GM21367 (cell line): ENCODE measurements around the gene RAD51.
A peak's percentile ranks its signal among the peaks of the same experiment; 100 is the strongest.

Experiments used
- ATAC-seq: cut with Tn5 transposase; IDR thresholded peaks from one replicate; pipeline ENCODE4 v1.9.1; 2021; ENCODE audit not compliant: unreplicated experiment

Gene RAD51

DNA sequence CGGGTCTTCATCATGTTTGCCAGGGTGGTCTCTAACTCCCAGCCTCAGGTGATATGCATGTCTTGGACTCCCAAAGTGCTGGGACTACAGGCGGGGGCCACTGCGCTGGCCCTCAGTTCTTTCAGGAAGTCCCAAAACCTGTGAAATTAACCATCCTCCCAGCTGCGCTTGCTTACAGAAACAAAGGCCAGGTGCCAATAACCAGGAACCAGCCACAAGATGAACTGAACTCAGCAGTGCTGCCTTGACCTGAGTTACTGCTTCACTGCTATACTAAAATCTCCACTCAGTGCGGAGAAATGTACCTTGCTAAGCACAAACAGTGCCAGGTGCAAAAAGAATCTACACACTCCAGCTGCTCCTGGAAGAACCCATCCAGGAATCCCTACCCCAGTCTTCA lies 65.0 kb downstream of the RAD51 start:
- ATAC-seq, result no peak

DNA sequence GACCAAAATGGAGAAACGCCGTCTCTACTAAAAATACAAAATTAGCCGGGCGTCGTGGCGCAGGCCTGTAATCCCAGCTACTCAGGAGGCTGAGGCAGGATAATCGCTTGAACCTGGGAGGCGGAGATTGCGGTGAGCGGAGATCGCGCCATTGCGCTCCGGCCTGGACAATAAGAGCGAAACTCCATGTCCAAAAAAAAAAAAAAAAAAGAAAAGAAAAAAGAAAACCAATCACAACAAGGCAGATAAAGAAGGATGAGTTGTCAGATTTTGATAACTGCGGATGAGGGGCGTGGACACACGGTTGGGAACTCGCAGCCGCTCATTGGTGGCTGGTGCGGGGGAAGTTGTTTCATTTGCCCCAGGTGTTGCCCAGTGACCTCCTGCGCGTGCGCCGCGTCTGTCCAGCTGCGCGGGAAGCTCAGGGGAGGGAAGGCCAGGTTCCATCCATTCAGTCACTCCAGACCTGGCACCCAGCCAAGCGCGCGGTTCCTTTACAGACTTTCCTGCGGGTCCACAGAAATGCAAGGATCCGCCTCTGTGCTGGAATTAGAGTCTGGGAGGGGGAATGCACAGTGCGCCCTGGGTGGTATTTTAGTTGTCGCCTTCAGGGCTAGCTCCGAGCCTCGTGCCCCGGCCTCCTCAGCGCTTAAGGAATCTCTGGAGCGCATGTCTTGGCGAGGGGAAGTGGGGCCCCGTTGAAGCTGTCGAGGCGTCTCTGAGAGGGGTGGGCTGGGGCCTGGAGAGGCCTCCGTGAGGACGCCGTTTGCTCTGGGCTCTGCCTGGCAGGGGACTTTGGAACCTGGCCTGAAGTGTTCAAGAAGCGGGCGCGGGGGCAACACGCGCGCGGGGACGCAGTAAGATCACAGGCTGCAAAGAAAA lies 68.2 kb downstream of the RAD51 start:
- ATAC-seq, result no peak

DNA sequence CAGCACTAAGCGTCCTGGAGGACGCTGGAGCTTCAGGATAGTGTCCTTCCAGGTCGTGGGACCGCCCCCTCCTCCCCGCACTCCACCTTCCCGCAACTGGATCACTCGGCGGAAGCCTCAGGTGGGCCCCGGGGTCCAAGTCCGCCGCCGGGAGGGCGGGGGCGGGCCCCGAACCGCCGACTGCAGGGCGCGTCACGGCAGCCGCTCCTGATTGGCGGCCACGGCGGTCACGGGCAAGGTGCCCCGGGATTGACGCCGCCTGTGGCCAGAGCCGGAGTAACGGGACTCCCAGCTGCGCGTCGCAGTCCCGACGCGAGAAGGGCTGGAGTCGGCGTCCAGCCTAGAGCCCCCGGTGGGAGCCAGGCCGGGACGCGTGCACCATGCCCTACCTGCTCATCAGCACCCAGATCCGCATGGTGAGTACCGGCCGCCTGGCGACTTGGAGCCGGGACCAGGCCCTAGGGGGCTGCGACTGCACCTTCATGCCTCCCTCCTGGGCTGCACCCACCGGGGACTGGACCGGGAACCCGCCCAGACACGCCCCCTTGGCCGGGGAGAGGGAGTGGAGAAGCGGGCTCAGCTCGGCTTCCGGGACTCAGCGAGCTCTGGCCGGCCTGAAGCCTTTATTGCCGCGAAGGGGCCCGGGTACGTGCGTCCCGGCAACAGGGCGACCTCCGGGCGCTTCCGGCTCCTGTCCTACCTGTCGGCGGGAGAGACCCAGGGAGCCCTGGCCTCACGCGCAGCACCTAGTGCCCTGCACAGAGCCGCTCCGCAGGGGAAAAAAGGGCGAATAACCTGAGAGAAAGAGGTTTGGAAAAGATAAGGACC lies 69.0 kb downstream of the RAD51 start, which contains the start of gene GCHFR:
Gene GCHFR (plus strand): TSS at position 268 of the 828 bp plus-strand sequence. CDS start 113 bp downstream, at position 381.
- peak; percentile 49 for ATAC-seq

DNA sequence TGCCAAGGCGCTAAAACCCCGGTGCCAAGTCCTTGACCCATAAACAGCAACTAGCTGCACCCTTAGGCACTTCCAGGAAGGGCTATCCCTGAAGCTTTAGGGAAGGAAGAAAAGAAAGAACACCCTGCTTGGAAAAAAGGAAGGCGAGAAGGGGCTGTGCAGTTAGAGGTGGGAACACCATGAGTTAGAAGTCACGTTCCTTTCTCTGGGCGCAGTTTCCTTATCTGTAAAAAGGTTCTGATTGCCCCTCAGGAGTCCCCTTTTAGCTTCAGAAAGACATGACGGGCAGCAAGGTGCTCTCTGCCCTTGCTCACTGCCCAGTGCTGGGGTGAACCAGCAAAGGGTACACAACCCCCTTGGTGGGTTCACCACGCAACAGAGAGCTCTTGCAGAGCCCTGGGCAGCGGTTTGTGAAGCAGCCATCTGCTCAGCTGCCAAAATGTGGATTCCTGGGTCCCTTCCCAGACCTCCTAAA lies 69.7 kb downstream of the RAD51 start:
- ATAC-seq, result no peak

DNA sequence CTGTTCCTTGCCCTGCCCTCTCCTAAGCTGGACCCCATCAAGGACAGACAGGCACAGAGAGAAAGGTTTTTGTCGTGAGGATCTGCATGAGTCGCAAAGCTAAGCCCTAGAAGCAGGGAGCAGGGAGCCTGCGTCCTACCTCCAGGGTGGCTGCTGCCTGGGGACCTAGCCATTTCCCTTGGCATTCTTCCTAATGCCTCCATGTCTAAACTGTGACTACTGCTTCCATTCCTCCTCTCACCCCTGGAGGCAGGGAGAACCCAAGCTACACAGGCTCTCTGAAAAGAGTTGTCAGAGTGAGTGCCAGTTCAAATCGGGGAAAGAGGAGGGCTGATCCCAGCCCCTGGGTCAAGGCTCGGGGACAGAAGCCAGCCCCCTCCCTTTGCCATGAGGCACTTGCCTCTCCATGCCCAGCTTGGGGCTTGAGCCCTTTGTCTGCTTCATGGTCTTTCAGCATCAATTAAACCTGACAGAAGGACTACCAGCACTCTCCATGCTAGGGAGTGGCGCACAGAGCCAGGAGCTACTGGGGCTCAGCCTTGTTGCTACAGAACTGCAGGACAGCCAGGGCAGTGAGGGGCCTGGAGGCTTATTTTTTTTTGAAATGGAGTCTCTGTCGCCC lies 71.3 kb downstream of the RAD51 start:
- ATAC-seq, result no peak

DNA sequence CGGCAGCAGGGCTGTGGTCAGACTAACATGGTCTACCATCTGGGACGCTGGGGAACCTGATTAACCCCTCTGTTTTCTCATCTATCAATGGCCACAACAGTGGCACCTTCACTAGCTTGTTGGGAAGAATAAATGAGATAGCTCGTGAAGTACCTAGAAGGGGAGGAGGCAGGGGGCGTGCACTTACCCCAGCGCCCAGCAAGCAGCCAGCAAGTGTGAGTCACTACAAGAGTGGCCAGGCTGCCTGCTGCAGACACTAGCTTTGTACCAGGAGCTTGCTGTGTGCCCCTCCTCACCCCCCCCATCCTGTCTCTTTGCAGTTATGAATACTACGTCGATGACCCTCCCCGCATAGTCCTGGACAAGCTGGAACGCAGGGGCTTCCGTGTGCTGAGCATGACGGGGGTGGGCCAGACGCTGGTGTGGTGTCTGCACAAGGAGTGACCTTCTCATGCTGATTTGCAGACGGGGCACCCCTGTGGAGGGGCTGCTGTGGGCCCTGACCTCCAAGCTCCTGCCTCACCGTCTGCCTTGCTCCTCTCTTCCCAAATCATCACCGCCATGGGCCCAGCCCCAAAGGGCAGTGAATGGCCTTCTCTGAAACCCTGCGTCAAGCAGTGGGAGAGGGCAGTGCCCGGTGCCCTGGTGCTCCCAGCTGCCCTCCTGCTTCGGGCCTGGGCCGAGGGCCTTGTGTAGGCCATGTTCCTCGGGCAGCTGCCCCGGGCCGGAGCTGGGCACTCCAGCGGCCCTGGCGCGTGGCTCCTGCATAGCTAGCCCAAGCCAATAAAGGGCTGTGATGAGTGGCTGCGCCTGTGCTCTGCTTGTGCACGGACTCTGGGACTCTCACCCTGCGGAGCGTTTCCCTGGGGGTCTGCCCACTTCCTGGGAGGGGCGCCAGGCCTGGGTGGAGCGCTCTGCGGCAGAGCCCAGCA lies 72.2 kb downstream of the RAD51 start:
- no peak for ATAC-seq

DNA sequence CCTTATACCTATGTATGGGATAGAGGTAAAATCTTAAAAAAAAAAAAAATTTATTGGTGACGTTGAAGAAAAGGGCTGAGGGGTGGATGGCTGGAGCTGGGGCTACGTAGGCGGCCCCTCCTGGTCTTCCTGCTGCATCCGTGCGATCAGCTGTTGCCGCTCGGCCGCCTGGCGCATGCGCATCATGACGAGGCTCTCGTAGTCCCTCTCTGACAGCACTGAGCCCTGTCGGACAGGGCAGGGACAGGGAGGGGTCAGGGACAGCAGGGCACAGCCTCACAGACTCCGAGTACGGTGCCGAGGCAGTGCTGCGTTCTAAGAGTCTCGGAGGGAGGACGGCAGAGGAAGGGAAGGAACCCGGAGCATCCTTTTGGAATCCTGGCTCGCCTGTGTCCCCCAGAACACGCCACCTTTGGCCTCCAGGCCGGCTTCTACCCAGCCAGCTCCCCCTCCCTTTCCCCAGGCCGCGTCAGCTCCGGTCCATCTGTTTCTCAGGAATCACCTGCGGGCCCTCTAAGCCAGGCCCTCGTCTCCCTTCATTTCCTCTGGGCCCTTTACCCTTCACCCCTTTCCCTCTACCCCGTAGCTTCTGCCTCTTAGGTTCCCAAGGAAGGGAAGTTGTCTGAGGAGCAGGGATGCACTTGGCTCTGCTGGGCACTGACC lies 73.0 kb downstream of the RAD51 start:
- ATAC-seq, result no peak

DNA sequence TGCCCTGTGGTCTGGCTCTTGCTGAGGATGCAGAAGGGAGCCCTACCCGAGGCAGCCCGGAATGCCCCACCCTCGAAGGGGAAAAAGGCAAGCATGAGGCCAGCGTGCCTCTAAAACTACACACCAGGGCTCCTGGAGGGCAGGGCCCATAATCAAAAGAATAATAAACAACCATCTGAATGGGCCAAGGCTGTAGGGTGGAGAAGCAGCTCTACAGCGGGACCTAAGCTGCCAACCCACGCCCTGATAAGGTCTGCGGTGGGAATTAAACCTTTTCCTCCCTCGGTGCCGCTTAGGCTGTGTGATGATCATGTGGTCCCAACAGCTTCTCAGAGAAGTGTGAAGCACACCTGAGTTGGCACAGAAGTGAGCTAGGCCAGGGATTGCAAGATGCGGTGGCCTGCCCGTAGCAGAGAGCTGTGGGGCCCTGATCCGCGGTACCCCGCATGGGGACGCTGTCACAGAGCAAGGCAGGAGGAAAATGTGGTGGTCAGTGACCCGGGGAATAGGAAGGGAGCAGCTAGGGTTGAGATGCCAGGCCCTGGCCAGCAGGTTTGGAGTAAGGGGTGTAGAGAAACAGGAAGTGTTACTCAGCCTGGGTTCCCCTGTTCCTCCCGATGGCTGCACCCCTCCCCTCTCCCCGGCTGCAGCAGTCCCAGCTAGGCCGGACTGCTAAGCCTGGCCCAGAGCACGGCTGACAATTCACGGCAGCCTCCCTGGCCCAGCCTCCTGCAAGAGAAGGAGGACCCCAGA lies 73.7 kb downstream of the RAD51 start:
- ATAC-seq, result peak; percentile 11

DNA sequence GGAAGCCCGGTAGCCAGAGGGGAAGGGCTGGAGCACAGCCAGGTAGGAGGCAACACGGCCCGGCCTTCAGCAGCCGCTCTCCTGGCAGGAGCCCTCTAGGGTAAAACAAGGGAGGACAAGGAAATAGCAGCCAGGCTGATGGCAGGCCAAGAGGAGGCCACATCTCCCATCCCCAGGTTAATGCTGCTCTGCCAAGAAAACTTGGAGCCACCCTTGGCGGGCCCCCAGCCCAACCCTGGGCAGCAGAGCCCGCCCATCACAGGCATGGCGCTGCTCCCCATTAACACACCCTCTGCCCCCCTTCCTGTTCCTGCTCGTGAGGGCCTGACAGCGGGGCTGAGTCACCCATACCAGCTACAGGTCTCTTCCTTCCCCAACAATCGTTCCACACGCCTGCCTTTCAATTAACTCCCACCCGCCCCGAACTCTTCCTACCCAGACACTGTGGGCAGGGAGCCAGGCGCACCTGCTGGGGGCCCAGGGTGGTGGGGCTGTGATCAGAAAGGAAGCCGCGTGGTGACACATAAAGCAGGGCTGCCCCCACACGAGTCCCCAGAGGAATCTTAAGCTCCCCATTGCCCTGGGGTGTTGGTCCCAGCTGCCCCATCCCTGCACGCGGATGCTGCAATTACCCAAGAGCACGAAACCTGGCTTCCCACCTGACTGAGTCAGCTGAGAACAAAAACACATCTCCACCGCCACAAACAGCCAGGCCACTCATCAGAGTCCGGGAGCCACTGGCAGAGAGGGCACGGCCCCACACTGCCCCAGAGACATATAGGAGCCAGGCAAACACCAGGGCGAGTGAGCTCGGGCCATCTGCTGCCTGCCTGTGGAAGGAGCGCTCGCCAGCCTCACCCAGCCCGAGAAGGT lies 74.5 kb downstream of the RAD51 start, which contains the start of gene C15orf62:
Gene C15orf62 (plus strand): TSS at position 707 of the 873 bp plus-strand sequence. CDS start 516 bp downstream, outside the sequence.
- ATAC-seq, result peak; percentile 37

DNA sequence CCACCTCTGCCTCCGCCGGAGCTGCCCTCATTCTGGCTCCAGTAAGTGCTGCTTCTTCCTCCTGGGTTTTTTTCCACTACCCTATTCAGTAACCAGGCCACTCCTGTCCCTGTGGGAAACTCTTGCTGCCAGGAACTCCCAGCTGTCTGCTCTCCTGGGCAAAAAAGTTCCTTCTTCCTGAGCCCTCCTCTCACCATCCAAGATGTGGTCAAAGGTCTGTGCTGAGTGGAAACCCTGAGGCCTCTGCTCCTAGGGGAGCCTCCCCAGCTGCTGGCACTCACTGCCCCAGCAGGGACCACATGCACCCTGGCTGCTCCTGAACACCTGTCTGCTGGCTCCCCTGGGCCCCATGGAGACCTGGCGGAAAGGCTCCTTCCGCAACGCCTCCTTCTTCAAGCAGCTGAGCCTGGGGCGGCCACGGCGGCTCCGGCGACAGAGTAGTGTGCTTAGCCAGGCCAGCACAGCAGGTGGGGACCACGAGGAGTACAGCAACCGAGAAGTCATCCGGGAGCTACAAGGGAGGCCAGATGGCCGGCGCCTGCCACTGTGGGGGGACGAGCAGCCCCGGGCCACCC lies 75.3 kb downstream of the RAD51 start:
- ATAC-seq, result no peak

DNA sequence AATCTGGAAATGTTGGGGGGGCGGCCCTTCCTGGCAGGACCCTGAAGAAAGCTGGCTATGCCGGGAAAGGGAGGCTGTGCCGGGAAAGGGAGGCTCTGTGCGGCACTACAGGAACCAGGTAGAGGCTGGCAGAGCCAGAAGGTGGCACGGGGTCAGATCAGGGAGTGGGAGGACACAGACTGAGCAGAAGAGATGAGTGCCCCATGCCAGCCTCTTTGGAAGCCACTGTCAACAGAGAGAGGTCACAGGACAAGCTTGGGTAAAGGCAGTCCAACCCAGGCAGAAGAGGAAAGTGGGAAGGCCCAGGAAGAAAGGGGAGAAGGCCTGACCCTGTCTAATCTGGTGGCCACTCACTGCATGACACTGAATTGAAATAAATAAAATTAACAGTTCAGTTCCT lies 76.3 kb downstream of the RAD51 start:
- ATAC-seq, result no peak

DNA sequence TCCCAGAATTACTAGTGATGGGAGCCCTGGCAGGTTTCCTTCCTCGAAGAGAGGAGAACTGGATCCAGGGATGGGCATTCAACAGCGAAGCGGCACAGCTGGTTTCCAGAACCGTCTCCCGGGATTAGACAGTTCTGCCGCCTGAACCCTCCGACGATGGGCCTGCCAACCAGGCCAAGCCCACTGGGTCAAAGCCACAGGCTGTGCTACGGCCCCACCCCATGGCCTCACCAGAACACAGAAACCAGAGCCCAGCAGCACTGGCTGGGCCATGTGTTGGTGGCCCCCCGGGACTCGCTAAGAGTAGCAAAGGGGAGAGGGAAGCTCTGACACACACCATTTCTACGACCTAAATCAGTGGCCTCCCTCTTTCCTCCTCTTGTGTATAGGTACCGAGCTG lies 77.0 kb downstream of the RAD51 start:
- ATAC-seq, result no peak

DNA sequence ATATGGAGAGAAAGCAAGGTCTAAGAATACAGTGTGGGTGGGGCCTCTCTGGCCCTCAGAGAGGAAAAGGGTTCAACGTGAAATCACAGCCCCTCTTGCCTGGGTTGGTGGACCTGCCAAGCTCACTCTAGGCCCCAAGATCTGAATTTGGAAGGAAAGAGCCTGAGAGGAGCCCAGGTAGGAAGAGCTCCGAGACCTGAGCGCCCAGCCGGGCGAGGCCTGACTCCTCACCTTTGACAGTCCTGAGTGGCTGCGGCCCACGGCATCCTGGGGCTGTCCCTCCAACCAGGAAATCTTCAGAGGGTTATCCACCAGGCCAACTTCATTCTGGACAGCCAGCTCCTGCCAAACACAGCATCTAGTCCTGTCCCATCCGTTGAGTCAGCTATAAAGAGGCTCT lies 78.5 kb downstream of the RAD51 start:
- ATAC-seq, result no peak

DNA sequence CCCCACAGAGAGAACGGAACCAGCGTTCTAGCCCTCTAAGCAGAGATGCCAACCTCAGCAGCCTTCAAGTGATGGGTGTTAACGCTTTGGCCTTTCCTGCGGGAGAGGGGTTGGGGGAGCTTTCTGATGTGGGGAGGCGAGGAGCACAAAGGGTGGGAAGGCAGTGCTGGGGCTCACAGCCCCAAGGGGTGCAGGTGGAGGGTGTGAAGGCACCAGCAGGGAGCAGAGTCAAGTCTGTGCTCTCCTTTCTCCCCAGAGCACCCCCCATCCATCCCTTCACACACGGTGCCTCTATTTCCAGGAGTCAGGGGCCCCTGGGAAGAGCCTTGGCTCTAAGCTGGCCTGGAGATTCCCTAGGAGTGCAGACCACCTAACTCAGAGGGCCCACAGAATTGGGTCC lies 78.9 kb downstream of the RAD51 start:
- ATAC-seq, result no peak

DNA sequence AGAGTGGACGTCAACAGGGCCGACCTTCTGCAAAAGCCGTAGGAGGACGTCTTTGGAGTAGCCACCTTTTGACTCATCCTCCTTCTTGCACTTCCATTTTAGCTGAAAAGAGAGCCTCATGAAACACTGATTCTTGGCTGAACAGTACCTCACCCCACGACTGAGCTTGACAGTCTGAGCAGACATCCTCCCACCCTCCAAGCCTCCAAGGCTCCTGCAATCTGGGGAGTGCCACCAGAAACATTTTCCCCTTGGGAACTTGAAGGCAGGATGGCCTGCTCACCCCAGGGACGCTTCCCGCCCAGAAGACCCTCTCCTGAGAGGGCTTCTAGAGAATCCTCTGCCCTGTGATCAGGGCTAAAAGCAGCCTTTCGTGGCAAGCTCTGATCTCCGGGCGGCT lies 80.0 kb downstream of the RAD51 start:
- no peak for ATAC-seq

DNA sequence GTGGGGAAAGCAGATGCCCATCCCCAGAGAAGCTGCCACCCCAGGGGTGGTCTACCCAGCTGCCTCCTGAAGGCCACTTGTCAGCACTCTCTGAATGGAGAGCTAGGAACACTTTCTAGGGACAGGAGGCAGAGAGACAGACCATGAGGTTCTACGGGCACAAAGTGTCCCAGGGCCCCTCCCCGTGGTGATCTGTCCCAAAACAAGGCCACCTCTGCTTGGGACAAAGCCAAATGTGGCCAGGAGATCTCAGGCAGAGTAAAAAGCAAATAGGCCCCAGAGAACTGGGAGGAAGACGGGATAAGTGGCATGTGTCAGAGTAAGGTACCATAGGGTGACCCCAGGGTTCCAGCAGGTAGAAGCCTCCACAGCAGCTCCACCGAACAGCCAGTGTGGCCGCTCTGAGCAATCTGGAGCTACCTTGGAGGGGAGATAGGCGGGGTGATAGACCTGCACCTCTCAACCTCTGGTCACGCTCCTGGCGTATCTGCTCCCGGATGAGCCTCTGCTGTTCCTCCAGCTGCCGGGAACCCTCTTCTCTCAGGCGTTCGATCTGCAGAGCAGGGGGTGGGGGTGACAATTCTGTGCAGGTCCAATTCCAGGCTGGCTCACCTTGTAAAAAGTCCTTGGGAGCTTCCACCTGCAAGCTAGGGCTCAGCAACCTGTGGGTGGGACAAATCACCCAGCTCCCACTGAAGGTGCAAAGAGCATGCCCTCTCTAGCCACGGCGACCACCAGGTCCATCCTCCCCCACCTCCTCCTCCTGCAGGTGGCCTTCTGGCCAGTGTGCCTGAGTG lies 81.0 kb downstream of the RAD51 start:
- ATAC-seq, result no peak
